ENCODE data around the gene FGF7. TPM values are rescaled to one million over a fixed set of nuclear protein-coding genes. Genes with fewer than 3 reads are reported as not detected.
"Not testable (repeated sequence)": the region's sequence is repeated elsewhere in the genome, so short reads cannot be mapped to it uniquely, and the experiment has no call there.

The FGF7 gene
- total and polyA plus RNA-seq, 2 donors = 56.4 to 57.8 TPM

DNA sequence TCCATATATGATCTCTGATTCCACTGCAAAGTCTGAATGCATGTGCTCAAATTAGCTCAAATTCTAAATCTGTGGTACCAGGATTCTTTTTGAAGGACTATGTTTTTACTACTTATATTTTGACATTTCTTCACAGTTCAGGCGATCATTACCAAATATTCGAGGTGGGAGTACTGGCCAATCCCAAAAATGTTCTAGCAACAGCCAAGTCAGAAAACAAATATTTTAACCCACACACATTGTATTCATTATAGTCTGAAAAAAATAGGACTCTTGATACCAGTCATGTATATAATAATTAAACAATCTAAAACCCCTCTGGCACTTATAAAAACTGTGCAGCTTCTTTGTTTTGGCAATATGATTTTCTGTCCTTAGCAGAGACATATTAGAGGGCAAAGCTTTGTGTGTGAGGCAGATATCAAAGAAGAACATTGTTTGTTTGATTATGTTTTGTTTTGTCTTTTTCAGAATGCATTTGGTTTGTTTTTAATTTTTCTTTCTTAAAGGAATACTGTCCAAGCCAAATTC is 37.4 kb downstream of the FGF7 start:
- Histone ChIP-seq H3K4me3 (ENCODE audit: low read depth, low read length) (no peak overlapping the region), H3K27ac (ENCODE audit: low read depth) (no peak overlapping the region), H3K36me3 (ENCODE audit: insufficient read depth) (no peaks in the 10 kb centered on the region), H3K4me1 (ENCODE audit: insufficient read depth) (no peaks in the 10 kb centered on the region)
- no peak for DNase-seq (ENCODE audit: extremely low spot score)
- 55% methylated on average over 2 of the region's 2 CpGs for WGBS

GRCh38 chr15:49462232-49462844 is 39.3 kb downstream of the FGF7 start:
- Histone ChIP-seq H3K4me1 (ENCODE audit: insufficient read depth) (no peaks in the 10 kb centered on the region), H3K27ac (ENCODE audit: low read depth) (no peak overlapping the region), H3K4me3 (ENCODE audit: low read depth, low read length) (no peak overlapping the region), H3K36me3 (ENCODE audit: insufficient read depth) (no peaks in the 10 kb centered on the region)
- no peak for DNase-seq (ENCODE audit: extremely low spot score)
- 29% methylated on average over 2 of the region's 2 CpGs for WGBS

- Histone ChIP-seq H3K27ac (ENCODE audit: low read depth) (no peak overlapping the region), H3K36me3 (ENCODE audit: insufficient read depth) (no peaks in the 10 kb centered on the region), H3K4me3 (ENCODE audit: low read depth, low read length) (no peak overlapping the region), H3K4me1 (ENCODE audit: insufficient read depth) (no peaks in the 10 kb centered on the region)
- DNase-seq (ENCODE audit: extremely low spot score) = no peak
- 70% methylated on average over 3 of the region's 3 CpGs for WGBS
These were observed 41.5 kb downstream of the FGF7 start for GRCh38 chr15:49464522-49464921.

DNA sequence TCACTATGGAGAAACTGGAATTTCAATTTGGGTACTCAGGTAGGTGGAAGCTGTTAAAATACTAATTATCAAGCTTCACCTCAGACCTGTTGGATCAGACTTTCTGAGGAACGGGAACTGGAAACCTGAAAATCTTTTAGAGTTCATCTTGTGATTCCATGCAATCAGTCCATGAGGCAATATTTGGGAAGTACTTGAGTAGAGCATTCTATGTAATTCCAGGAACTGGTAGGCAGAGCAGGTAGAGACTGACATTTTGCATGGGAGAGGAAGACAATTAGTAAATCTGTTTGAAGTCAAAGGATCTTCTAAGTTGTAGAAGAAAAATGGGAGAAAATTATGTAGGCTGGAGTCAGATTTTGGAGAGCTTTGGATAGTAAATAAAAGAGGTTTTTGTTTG is 43.1 kb downstream of the FGF7 start:
- Histone ChIP-seq H3K36me3 (ENCODE audit: insufficient read depth) (no peaks in the 10 kb centered on the region), H3K4me3 (ENCODE audit: low read depth, low read length) (no peak overlapping the region), H3K27ac (ENCODE audit: low read depth) (no peak overlapping the region), H3K4me1 (ENCODE audit: insufficient read depth) (no peaks in the 10 kb centered on the region)
- WGBS = 90% methylated on average over 1 of the region's 1 CpG
- DNase-seq (ENCODE audit: extremely low spot score) = no peak

DNA sequence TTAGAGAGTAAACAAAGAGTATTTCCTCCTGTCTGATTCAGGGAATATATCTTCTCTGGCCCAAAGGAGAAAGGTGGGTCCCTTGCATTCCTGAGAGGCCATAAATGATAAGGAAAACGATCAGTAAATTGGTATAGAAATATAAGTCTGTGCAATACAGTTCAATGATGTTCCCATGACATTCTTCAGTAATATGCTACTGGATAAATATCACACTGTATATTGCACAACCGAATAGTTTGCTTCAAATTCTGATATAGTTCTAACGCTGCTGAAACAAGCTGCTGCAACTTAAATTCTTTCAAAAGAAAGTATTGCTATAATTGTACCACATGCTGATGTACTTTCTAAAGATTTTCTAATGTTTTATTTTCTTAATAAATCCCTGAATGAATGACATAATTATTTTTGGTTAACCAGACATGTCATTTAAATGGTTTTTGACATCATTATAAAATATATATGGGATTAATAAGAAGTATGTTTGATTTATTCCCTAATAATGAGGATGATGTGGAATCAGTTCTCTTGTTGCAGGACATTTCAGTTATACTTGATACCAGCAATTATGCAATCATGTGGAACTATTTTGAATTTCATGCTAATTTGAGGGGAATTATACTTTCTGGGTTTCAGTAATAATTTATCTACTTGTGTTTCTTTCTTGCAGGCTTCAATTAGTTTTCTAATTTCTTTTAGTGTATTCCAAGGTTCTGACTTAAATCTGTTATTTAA is 44.9 kb downstream of the FGF7 start:
- WGBS = 54% methylated on average over 3 of the region's 3 CpGs
- no peak for DNase-seq (ENCODE audit: extremely low spot score)
- no peak overlapping the region for H3K27ac ChIP-seq (ENCODE audit: low read depth)
- no peaks in the 10 kb centered on the region for H3K36me3 ChIP-seq (ENCODE audit: insufficient read depth)
- H3K4me3 ChIP-seq (ENCODE audit: low read depth, low read length) = no peak overlapping the region
- no peaks in the 10 kb centered on the region for H3K4me1 ChIP-seq (ENCODE audit: insufficient read depth)

DNA sequence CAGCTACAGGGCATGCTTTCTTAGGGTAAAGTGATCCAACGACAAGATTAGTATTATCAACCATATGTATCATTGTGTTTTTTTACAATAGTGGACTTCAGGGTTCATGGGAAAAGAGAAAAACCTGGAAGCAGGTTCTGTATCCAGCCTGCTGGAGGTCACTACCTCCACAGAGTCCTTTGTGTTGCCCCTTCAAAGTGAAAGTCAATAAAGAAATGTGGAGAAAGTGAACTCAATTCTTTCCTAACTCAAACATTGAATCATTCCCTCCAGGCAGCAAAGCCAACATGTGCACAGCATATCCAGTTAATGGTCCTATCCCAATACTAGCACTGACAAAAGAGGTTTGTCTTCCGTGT is 45.4 kb downstream of the FGF7 start:
- H3K36me3 ChIP-seq (ENCODE audit: insufficient read depth) = no peaks in the 10 kb centered on the region
- 42% methylated on average over 2 of the region's 2 CpGs for WGBS
- DNase-seq (ENCODE audit: extremely low spot score) = no peak
- no peak overlapping the region for H3K4me3 ChIP-seq (ENCODE audit: low read depth, low read length)
- no peaks in the 10 kb centered on the region for H3K4me1 ChIP-seq (ENCODE audit: insufficient read depth)
- H3K27ac ChIP-seq (ENCODE audit: low read depth) = no peak overlapping the region

DNA sequence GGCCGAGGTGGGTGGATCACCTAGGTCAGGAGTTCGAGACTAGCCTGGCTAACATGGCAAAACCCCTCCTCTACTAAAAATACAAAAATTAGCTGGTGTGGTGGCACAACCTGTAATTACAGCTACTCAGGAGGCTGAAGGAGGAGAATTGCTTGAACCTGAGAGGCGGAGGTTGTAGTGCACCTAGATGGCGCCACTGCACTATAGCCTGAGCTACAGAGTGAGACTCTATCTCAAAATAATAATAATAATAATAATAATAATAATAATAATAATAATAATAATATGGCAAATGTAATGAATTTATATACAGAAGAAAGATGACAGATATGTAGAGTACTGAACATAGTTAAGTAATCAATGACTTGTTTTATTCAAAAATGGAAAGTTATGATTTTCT is 48.2 kb downstream of the FGF7 start:
- H3K4me1 ChIP-seq (ENCODE audit: insufficient read depth); H3K27ac ChIP-seq (ENCODE audit: low read depth); H3K4me3 ChIP-seq (ENCODE audit: low read depth, low read length); DNase-seq (ENCODE audit: extremely low spot score); H3K36me3 ChIP-seq (ENCODE audit: insufficient read depth): not testable (repeated sequence)
- WGBS = 68% methylated on average over 4 of the region's 4 CpGs

- WGBS = 68% methylated on average over 4 of the region's 4 CpGs
- no peak overlapping the region for H3K4me3 ChIP-seq (ENCODE audit: low read depth, low read length)
- H3K4me1 ChIP-seq (ENCODE audit: insufficient read depth) = no peaks in the 10 kb centered on the region
- H3K27ac ChIP-seq (ENCODE audit: low read depth) = no peak overlapping the region
- no peaks in the 10 kb centered on the region for H3K36me3 ChIP-seq (ENCODE audit: insufficient read depth)
- no peak for DNase-seq (ENCODE audit: extremely low spot score)
These were observed 48.7 kb downstream of the FGF7 start for GRCh38 chr15:49471733-49472132.

GRCh38 chr15:49472338-49472737 is 49.3 kb downstream of the FGF7 start:
- Histone ChIP-seq H3K4me1 (ENCODE audit: insufficient read depth) (no peaks in the 10 kb centered on the region), H3K27ac (ENCODE audit: low read depth) (no peak overlapping the region), H3K4me3 (ENCODE audit: low read depth, low read length) (no peak overlapping the region), H3K36me3 (ENCODE audit: insufficient read depth) (no peaks in the 10 kb centered on the region)
- WGBS = 85% methylated on average over 2 of the region's 2 CpGs
- DNase-seq (ENCODE audit: extremely low spot score) = no peak

GRCh38 chr15:49473031-49473430 is 50.0 kb downstream of the FGF7 start:
- Histone ChIP-seq H3K27ac (ENCODE audit: low read depth) (no peak overlapping the region), H3K4me1 (ENCODE audit: insufficient read depth) (no peaks in the 10 kb centered on the region), H3K4me3 (ENCODE audit: low read depth, low read length) (no peak overlapping the region), H3K36me3 (ENCODE audit: insufficient read depth) (no peaks in the 10 kb centered on the region)
- DNase-seq (ENCODE audit: extremely low spot score) = no peak
- 74% methylated on average over 1 of the region's 1 CpG for WGBS

GRCh38 chr15:49478021-49478420 is 55.0 kb downstream of the FGF7 start:
- DNase-seq (ENCODE audit: extremely low spot score); H3K36me3 ChIP-seq (ENCODE audit: insufficient read depth); H3K4me3 ChIP-seq (ENCODE audit: low read depth, low read length); H3K27ac ChIP-seq (ENCODE audit: low read depth); H3K4me1 ChIP-seq (ENCODE audit: insufficient read depth): not testable (repeated sequence)
- 97% methylated on average over 4 of the region's 4 CpGs for WGBS

DNA sequence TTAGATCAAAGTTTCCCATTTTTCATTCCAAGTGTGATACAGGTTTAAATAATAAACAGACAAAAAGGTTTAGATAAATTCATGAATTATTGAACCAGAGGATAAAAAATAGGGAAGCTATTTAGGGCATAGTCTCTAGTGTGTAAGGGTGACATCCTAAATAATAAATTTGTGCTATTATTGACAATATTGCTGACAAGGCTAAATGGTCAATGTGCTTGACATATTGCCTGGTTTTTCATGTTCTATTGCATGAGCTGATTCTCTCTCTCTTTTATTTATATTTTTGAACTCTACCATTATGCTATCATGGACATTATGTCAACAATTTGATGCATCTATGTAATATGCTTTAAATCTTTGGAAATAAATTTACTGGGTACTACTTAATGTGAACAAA is 55.9 kb downstream of the FGF7 start:
- H3K36me3 ChIP-seq (ENCODE audit: insufficient read depth); DNase-seq (ENCODE audit: extremely low spot score); H3K4me3 ChIP-seq (ENCODE audit: low read depth, low read length); H3K27ac ChIP-seq (ENCODE audit: low read depth); H3K4me1 ChIP-seq (ENCODE audit: insufficient read depth): not testable (repeated sequence)

- H3K4me3 ChIP-seq (ENCODE audit: low read depth, low read length); DNase-seq (ENCODE audit: extremely low spot score); H3K4me1 ChIP-seq (ENCODE audit: insufficient read depth); H3K27ac ChIP-seq (ENCODE audit: low read depth); H3K36me3 ChIP-seq (ENCODE audit: insufficient read depth): not testable (repeated sequence)
- 32% methylated on average over 1 of the region's 1 CpG for WGBS
These were observed 62.4 kb downstream of the FGF7 start for GRCh38 chr15:49485401-49485800.

- Histone ChIP-seq H3K4me1 (ENCODE audit: insufficient read depth) (no peaks in the 10 kb centered on the region), H3K36me3 (ENCODE audit: insufficient read depth) (no peaks in the 10 kb centered on the region), H3K4me3 (ENCODE audit: low read depth, low read length) (no peak overlapping the region), H3K27ac (ENCODE audit: low read depth) (no peak overlapping the region)
- 100% methylated on average over 1 of the region's 1 CpG for WGBS
- no peak for DNase-seq (ENCODE audit: extremely low spot score)
These were observed 67.9 kb downstream of the FGF7 start for GRCh38 chr15:49490966-49491365.
